H1 (cell line): Measurements from ENCODE around the gene TRAF3. TPM values are rescaled to one million over a fixed set of nuclear protein-coding genes. Genes with fewer than 3 reads are reported as not detected.

Source experiments
- polyA plus RNA-seq, 7 experiments: library from polyadenylated mRNA; depleted of rRNA in 3 of 7; stranded (reverse) in 5 of 7; unstranded in 2 of 7; fragments of >200 nt in 5 of 7; fragments of 200-250 nt in 2 of 7; gene quantifications; 1 replicate in 5 of 7; 2 replicates in 1 of 7; 4 replicates in 1 of 7; pipeline versions ENCODE4 v1.2.1 to v1.2.3, GENCODE V29; 2011 to 2013; ENCODE audit warnings: missing spikeins in 2 of 7, mixed read lengths in 2 of 7
- small RNA-seq: library from polyadenylated mRNA; stranded (forward); fragments of <200 nt; extraction: miRNeasy Mini kit (QIAGEN cat#:217004); gene quantifications from one replicate; pipeline ENCODE3, GENCODE V24; 2013; ENCODE audit not compliant: insufficient read depth
- total RNA-seq: library from RNA; stranded (reverse); fragmentation: NEBNext Ultra II Directional; extraction: Animal tissue kit (Norgen Biotek cat#: 25700); gene quantifications from 2 replicates; pipeline ENCODE4 v1.2.1, GENCODE V29; 2021

The TRAF3 gene
- total and polyA plus RNA-seq, 2 of the 8 experiments (the other 6 are each of a cell fraction or from before 2014, with no cell fraction given) = 5.8 to 12.1 TPM

Small RNA genes within 50 kb of the gene (small RNA-seq; reads per million reads assigned to genes)
- not detected for gene RNU6-1316P

Other genes with a start within 250 kb of the TRAF3 start
- gene RCOR1, start 184.8 kb upstream of the TRAF3 start, total RNA-seq = 23.1 and 26.3 TPM in 2 replicates
- 8.6 and 12.3 TPM in 2 replicates for gene RCOR1, start 184.8 kb upstream of the TRAF3 start, polyA plus RNA-seq (2011; rRNA removed)
- 0.99 and 1.5 TPM in 2 replicates for gene AMN, start 145.2 kb downstream of the TRAF3 start, total RNA-seq
- gene AMN, start 145.2 kb downstream of the TRAF3 start, polyA plus RNA-seq (2011; rRNA removed) = 0.77 and 1.5 TPM in 2 replicates